ENCODE data around the gene ZNF410. TPM values are rescaled to one million over a fixed set of nuclear protein-coding genes. Genes with fewer than 3 reads are reported as not detected.
"Not testable (repeated sequence)": the region's sequence is repeated elsewhere in the genome, so short reads cannot be mapped to it uniquely, and the experiment has no call there.

Gene ZNF410
- total RNA-seq, 1 experiment from 2014 or later, result 37.6 TPM

DNA sequence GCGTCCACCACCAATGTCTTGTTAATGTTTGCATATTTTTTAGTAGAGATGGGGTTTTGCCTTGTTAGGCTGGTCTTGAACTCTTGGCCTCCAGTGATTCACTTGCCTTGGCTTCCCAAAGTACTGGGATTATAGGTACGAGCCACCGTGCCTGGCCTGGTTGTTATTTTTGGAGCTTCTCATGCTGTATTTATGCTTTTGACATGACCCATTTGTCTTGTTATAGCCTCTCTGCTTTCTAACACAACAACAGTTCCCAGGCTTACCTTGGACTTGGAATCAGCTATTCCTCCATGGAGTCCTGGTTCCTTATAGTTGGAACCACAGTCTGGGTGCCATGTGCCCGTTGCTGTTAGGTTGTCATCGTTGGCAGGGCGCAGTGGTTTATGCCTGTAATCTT lies 29.7 kb downstream of the ZNF410 start:
- no peaks in the 10 kb centered on the region for H3K9me3 Mint-ChIP-seq (ENCODE audit: low read depth, unreplicated experiment)
- peaks cover 15% of the 10 kb centered on the region for H3K36me3 Mint-ChIP-seq (ENCODE audit: insufficient read depth, unreplicated experiment)
- BruUV-seq (replicated peaks), result no TSS peak
- TF ChIP-seq, protein P1, sequence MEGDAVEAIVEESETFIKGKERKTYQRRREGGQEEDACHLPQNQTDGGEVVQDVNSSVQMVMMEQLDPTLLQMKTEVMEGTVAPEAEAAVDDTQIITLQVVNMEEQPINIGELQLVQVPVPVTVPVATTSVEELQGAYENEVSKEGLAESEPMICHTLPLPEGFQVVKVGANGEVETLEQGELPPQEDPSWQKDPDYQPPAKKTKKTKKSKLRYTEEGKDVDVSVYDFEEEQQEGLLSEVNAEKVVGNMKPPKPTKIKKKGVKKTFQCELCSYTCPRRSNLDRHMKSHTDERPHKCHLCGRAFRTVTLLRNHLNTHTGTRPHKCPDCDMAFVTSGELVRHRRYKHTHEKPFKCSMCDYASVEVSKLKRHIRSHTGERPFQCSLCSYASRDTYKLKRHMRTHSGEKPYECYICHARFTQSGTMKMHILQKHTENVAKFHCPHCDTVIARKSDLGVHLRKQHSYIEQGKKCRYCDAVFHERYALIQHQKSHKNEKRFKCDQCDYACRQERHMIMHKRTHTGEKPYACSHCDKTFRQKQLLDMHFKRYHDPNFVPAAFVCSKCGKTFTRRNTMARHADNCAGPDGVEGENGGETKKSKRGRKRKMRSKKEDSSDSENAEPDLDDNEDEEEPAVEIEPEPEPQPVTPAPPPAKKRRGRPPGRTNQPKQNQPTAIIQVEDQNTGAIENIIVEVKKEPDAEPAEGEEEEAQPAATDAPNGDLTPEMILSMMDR (IDR thresholded peaks at IDR 0.05; ENCODE audit: unreplicated experiment), result no peak
- DNase-seq, result no peak
- no peaks in the 10 kb centered on the region for H3K4me1 Mint-ChIP-seq (ENCODE audit: low read depth, unreplicated experiment)
- intact Hi-C loops (cut with micrococcal nuclease; ENCODE audit: unreplicated experiment), result no loop called here
- H3K27ac Mint-ChIP-seq (ENCODE audit: unreplicated experiment), result no peak overlapping the region
- CTCF ChIA-PET, result interaction anchor here (0.6 to 0.9 kb wide), 2 partner anchors 64 to 341 kb away, joined by 3 to 6 read pairs; no protein-coding TSS in a partner anchor
- no peaks in the 10 kb centered on the region for H3K27me3 Mint-ChIP-seq (ENCODE audit: unreplicated experiment)
- no peak overlapping the region for H3K4me3 Mint-ChIP-seq (ENCODE audit: low read depth, unreplicated experiment)

DNA sequence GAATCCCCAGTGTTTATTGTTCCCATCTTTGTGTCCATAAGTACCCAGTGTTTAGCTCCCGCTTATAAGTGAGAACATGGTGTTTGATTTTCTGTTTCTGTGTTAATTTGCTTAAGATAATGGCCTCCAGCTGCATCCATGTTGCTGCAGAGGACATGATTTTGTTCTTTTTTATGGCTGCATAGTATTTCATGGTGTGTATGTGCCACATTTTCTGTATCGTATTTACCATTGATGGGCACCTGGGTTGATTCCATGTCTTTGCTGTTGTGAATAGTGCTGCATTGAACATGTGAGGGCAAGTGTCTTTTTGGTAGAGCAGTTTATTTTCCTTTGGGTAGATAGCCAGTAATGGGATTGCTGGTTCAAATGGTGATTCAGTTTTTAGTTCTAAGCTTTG lies 32.8 kb downstream of the ZNF410 start:
- DNase-seq; BruUV-seq (replicated peaks); H3K27me3 Mint-ChIP-seq (ENCODE audit: unreplicated experiment); H3K4me1 Mint-ChIP-seq (ENCODE audit: low read depth, unreplicated experiment); H3K27ac Mint-ChIP-seq (ENCODE audit: unreplicated experiment); H3K9me3 Mint-ChIP-seq (ENCODE audit: low read depth, unreplicated experiment); H3K4me3 Mint-ChIP-seq (ENCODE audit: low read depth, unreplicated experiment); intact Hi-C loops (cut with micrococcal nuclease; ENCODE audit: unreplicated experiment); CTCF ChIA-PET: not testable (repeated sequence)
- peaks cover 14% of the 10 kb centered on the region for H3K36me3 Mint-ChIP-seq (ENCODE audit: insufficient read depth, unreplicated experiment)

DNA sequence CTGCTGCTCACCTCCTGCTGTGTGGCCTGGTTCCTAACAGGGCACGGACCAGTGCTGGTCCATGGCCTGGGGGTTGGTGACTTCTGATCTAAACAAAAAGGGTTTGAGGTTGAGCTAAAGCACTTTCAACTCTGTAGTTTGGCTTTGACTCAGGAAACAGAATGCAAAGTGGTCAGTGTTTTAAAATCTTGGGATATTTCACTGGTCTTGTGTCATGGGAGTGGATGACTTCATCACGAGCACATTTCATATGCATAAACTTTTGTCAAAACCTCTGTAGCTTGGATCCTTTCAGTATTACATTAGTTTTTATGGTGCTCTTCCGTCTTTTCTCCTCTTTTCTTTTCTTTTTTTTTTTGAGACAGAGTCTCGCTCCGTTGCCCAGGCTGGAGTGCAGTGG lies 37.7 kb downstream of the ZNF410 start:
- intact Hi-C loops (cut with micrococcal nuclease; ENCODE audit: unreplicated experiment), result no loop called here
- CTCF ChIA-PET, result no interaction called here
- Mint-ChIP-seq H3K9me3 (ENCODE audit: low read depth, unreplicated experiment) (no peaks in the 10 kb centered on the region), H3K36me3 (ENCODE audit: insufficient read depth, unreplicated experiment) (peaks cover 14% of the 10 kb centered on the region), H3K4me3 (ENCODE audit: low read depth, unreplicated experiment) (no peak overlapping the region), H3K4me1 (ENCODE audit: low read depth, unreplicated experiment) (no peaks in the 10 kb centered on the region), H3K27me3 (ENCODE audit: unreplicated experiment) (no peaks in the 10 kb centered on the region), H3K27ac (ENCODE audit: unreplicated experiment) (no peak overlapping the region)
- DNase-seq, result no peak
- no TSS peak for BruUV-seq (replicated peaks)
- TF ChIP-seq, protein P1 (IDR thresholded peaks at IDR 0.05; ENCODE audit: unreplicated experiment), result no peak

- Mint-ChIP-seq H3K9me3 (ENCODE audit: low read depth, unreplicated experiment) (no peaks in the 10 kb centered on the region), H3K4me3 (ENCODE audit: low read depth, unreplicated experiment) (no peak overlapping the region), H3K36me3 (ENCODE audit: insufficient read depth, unreplicated experiment) (peaks cover 23% of the 10 kb centered on the region), H3K27me3 (ENCODE audit: unreplicated experiment) (no peaks in the 10 kb centered on the region), H3K27ac (ENCODE audit: unreplicated experiment) (no peak overlapping the region), H3K4me1 (ENCODE audit: low read depth, unreplicated experiment) (no peaks in the 10 kb centered on the region)
- DNase-seq, result no peak
- intact Hi-C loops (cut with micrococcal nuclease; ENCODE audit: unreplicated experiment), result no loop called here
- TF ChIP-seq, protein P1 (IDR thresholded peaks at IDR 0.05; ENCODE audit: unreplicated experiment), result peak; percentile 28
- CTCF ChIA-PET, result interaction anchor here (0.5 kb wide), 1 partner anchor 41 kb away, joined by 3 read pairs; no protein-coding TSS in a partner anchor
- BruUV-seq (replicated peaks), result no TSS peak
These were observed 49.0 kb downstream of the ZNF410 start for GRCh38 chr14:73935666-73936065.

- no TSS peak for BruUV-seq (replicated peaks)
- Mint-ChIP-seq H3K9me3 (ENCODE audit: low read depth, unreplicated experiment) (no peaks in the 10 kb centered on the region), H3K36me3 (ENCODE audit: insufficient read depth, unreplicated experiment) (peaks cover 23% of the 10 kb centered on the region), H3K27ac (ENCODE audit: unreplicated experiment) (no peak overlapping the region), H3K4me1 (ENCODE audit: low read depth, unreplicated experiment) (no peaks in the 10 kb centered on the region), H3K27me3 (ENCODE audit: unreplicated experiment) (no peaks in the 10 kb centered on the region), H3K4me3 (ENCODE audit: low read depth, unreplicated experiment) (no peak overlapping the region)
- no peak for DNase-seq
- TF ChIP-seq, protein P1 (IDR thresholded peaks at IDR 0.05; ENCODE audit: unreplicated experiment), result no peak
- intact Hi-C loops (cut with micrococcal nuclease; ENCODE audit: unreplicated experiment), result no loop called here
- CTCF ChIA-PET, result interaction anchor here (0.7 kb wide), 1 partner anchor 106 kb away, joined by 3 read pairs; no protein-coding TSS in a partner anchor
These were observed 49.9 kb downstream of the ZNF410 start for GRCh38 chr14:73936548-73936947.
